HepG2 (cell line): Measurements from ENCODE around the gene FRMD5. TPM values are rescaled to one million over a fixed set of nuclear protein-coding genes. Genes with fewer than 3 reads are reported as not detected.

Experiments used
- GATAD1 ChIP-seq: IDR thresholded peaks from 2 replicates; pipeline ENCODE4 v1.6.1; 2016; ENCODE audit warnings: missing genetic modification reagents, missing compliant biosample characterization
- HMGXB3 ChIP-seq: sonication (generic); formaldehyde crosslinking; IDR thresholded peaks from 2 replicates; pipeline ENCODE4 v1.4.0; 2020; ENCODE audit warnings: missing genetic modification reagents, borderline replicate concordance
- JARID2 ChIP-seq: sonication (generic); formaldehyde crosslinking; IDR thresholded peaks from 2 replicates; pipeline ENCODE4 v1.8.1; 2023; ENCODE audit warnings: missing genetic modification reagents, inconsistent platforms; ENCODE audit not compliant: insufficient replicate concordance
- MAZ ChIP-seq, 2 experiments: sonication (generic) in 1 of 2; formaldehyde crosslinking in 1 of 2; IDR thresholded peaks; 2 replicates each; pipeline versions ENCODE4 v1.5.0 to v1.6.1; 2012 to 2020; ENCODE audit warnings: low read depth in 2 of 2, mild to moderate bottlenecking in 2 of 2, borderline replicate concordance in 1 of 2, improper control_type of control experiment in 1 of 2, low read length in 1 of 2, missing genetic modification reagents in 1 of 2, moderate library complexity in 1 of 2
- SAP130 ChIP-seq: IDR thresholded peaks from 2 replicates; pipeline ENCODE4 v1.6.1; 2016; ENCODE audit warnings: low read depth
- ZNF142 ChIP-seq: sonication (generic); formaldehyde crosslinking; IDR thresholded peaks from 2 replicates; pipeline ENCODE4 v1.4.0; 2020; ENCODE audit warnings: missing genetic modification reagents
- ZNF281 ChIP-seq: sonication (generic); formaldehyde crosslinking; IDR thresholded peaks from 2 replicates; pipeline ENCODE4 v1.4.0; 2020; ENCODE audit warnings: missing genetic modification reagents, borderline replicate concordance
- ZNF609 ChIP-seq: sonication (generic); formaldehyde crosslinking; IDR thresholded peaks from 2 replicates; pipeline ENCODE4 v1.4.0; 2020; ENCODE audit warnings: mild to moderate bottlenecking, missing genetic modification reagents, borderline replicate concordance
- polyA plus RNA-seq, 8 experiments: library from polyadenylated mRNA; depleted of rRNA in 3 of 8; stranded (reverse) in 7 of 8; unstranded in 1 of 8; fragments of >200 nt; fragmentation: Illumina TruSeq in 4 of 8; extraction: Trizol in 4 of 8; gene quantifications; 2 replicates each; pipeline versions ENCODE4 v1.2.1 to v1.2.3, GENCODE V29; 2011 to 2016; ENCODE audit warnings: low read depth in 4 of 8, missing spikeins in 1 of 8, mixed read lengths in 1 of 8; ENCODE audit not compliant: insufficient read depth in 1 of 8
- total RNA-seq, 5 experiments: library from RNA; depleted of rRNA; stranded (reverse); fragments of >200 nt; fragmentation: Illumina TruSeq; extraction: Trizol; gene quantifications; 2 replicates each; pipeline ENCODE4 v1.2.3, GENCODE V29; 2016; ENCODE audit warnings: low read depth in 1 of 5

Gene FRMD5
- total and polyA plus RNA-seq, 2 of the 13 experiments (the other 11 are each of a cell fraction or from before 2014, with no cell fraction given): 0.93 to 1.5 TPM

- TF ChIP-seq ZNF281 (CRISPR knock-in tag) (no peak), SAP130 (CRISPR knock-in tag) (peak; percentile 65), MAZ (IDR thresholded peaks at IDR 0.05; ENCODE audit: borderline replicate concordance, low read depth, low read length) (no peak), MAZ (CRISPR knock-in tag; IDR thresholded peaks at IDR 0.05; ENCODE audit: low read depth) (no peak), JARID2 (CRISPR knock-in tag) (no peak), GATAD1 (peak; percentile 68), HMGXB3 (CRISPR knock-in tag) (no peak), ZNF142 (CRISPR knock-in tag) (no peak), ZNF609 (no peak)
These were observed 368.3 kb downstream of the FRMD5 start, which contains the start of gene WDR76 (continued) for GRCh38 chr15:43826508-43827341.
